Body of pancreas (tissue), 4 donors: ENCODE measurements around the gene HMGB1.

ENCODE experiments used
- CTCF ChIP-seq, 7 experiments: fragments of 450-650 bp in 4 of 7; fragments of 200-600 bp in 3 of 7; sonication (generic) in 3 of 7; IDR thresholded peaks; one replicate each; pipeline ENCODE4 v1.5.1; 2016 to 2019; ENCODE audit warnings: antibody characterized with exemption in 7 of 7
- POLR2A ChIP-seq, 3 donors: fragments of 450-650 bp; IDR thresholded peaks; one replicate each; pipeline ENCODE4 v1.6.1; 2016; ENCODE audit warnings: antibody characterized with exemption in 3 of 3, mild to moderate bottlenecking in 2 of 3

GRCh38 chr13:30510091-30510490, 44.4 kb upstream of the HMGB1 start:
- TF ChIP-seq CTCF (IDR thresholded peaks at IDR 0.05) (no peak), POLR2A (IDR thresholded peaks at IDR 0.05) (no peak)
